H9 (cell line): ENCODE data around the gene EPB41L4B. TPM values are rescaled to one million over a fixed set of nuclear protein-coding genes. Genes with fewer than 3 reads are reported as not detected.

Experiments used
- DNase-seq: peaks from one replicate; pipeline ENCODE4 v3.0.0-alpha.2; 2017
- H2AFZ ChIP-seq: one replicate; pipeline ENCODE4 v1.6.1; 2013; ENCODE audit warnings: mild to moderate bottlenecking, low read length, control low read depth, moderate library complexity
- H2AK5ac ChIP-seq: 2 replicates; pipeline ENCODE4 v1.6.1; 2013; ENCODE audit warnings: low read length, control low read depth, mixed read lengths; ENCODE audit not compliant: insufficient read length
- H2BK120ac ChIP-seq: one replicate; pipeline ENCODE4 v1.6.1; 2013; ENCODE audit warnings: low read depth, mild to moderate bottlenecking, low read length, control low read depth, inconsistent platforms; ENCODE audit not compliant: poor library complexity, severe bottlenecking
- H2BK12ac ChIP-seq: 2 replicates; pipeline ENCODE4 v1.6.1; 2013; ENCODE audit warnings: low read length, control low read depth, mixed read lengths, low read depth; ENCODE audit not compliant: insufficient read length
- H2BK15ac ChIP-seq: 2 replicates; pipeline ENCODE4 v1.6.1; 2013; ENCODE audit warnings: low read depth, low read length, control low read depth
- H2BK20ac ChIP-seq: one replicate; pipeline ENCODE4 v1.6.1; 2013; ENCODE audit warnings: low read depth, mild to moderate bottlenecking, low read length, control low read depth, inconsistent platforms; ENCODE audit not compliant: poor library complexity, severe bottlenecking
- H2BK5ac ChIP-seq: 2 replicates; pipeline ENCODE4 v1.6.1; 2013; ENCODE audit warnings: low read length, control low read depth, mixed read lengths; ENCODE audit not compliant: insufficient read length
- H3K14ac ChIP-seq: 2 replicates; pipeline ENCODE4 v1.6.1; 2013; ENCODE audit warnings: low read length, control low read depth; ENCODE audit not compliant: insufficient read depth
- H3K18ac ChIP-seq: 2 replicates; pipeline ENCODE4 v1.6.1; 2013; ENCODE audit warnings: low read depth, mild to moderate bottlenecking, mixed read lengths, low read length, control low read depth; ENCODE audit not compliant: insufficient read length
- H3K23ac ChIP-seq: 2 replicates; pipeline ENCODE4 v1.6.1; 2013; ENCODE audit warnings: low read length, control low read depth, mixed read lengths, low read depth; ENCODE audit not compliant: insufficient read length
- H3K23me2 ChIP-seq: 2 replicates; pipeline ENCODE4 v1.6.1; 2013; ENCODE audit warnings: low read depth, mild to moderate bottlenecking, mixed read lengths, low read length, control low read depth; ENCODE audit not compliant: insufficient read length, poor library complexity, severe bottlenecking
- H3K27ac ChIP-seq: 2 replicates; pipeline ENCODE4 v1.5.1; 2013; ENCODE audit warnings: low read length, control low read depth, mixed read lengths, low read depth; ENCODE audit not compliant: insufficient read length
- H3K27me3 ChIP-seq: 2 replicates; pipeline ENCODE4 v1.6.1; 2013; ENCODE audit warnings: low read length, control low read depth, inconsistent platforms; ENCODE audit not compliant: insufficient read depth
- H3K4ac ChIP-seq: 2 replicates; pipeline ENCODE4 v1.6.1; 2013; ENCODE audit warnings: low read depth, mild to moderate bottlenecking, control low read depth, inconsistent platforms, low read length, moderate library complexity
- H3K4me1 ChIP-seq: 2 replicates; pipeline ENCODE4 v1.6.1; 2013; ENCODE audit warnings: low read length, control low read depth, inconsistent platforms; ENCODE audit not compliant: insufficient read depth
- H3K4me2 ChIP-seq: 2 replicates; pipeline ENCODE4 v1.6.1; 2013; ENCODE audit warnings: low read length, control low read depth, mixed read lengths; ENCODE audit not compliant: insufficient read length, insufficient read depth
- H3K56ac ChIP-seq: 2 replicates; pipeline ENCODE4 v1.6.1; 2013; ENCODE audit warnings: low read depth, mild to moderate bottlenecking, mixed read lengths, low read length, control low read depth; ENCODE audit not compliant: insufficient read length
- H3K79me1 ChIP-seq: 2 replicates; pipeline ENCODE4 v1.6.1; 2013; ENCODE audit warnings: low read depth, mild to moderate bottlenecking, moderate library complexity, low read length, control low read depth, inconsistent platforms; ENCODE audit not compliant: insufficient read depth, poor library complexity, severe bottlenecking
- H3K79me2 ChIP-seq: 2 replicates; pipeline ENCODE4 v1.6.1; 2013; ENCODE audit warnings: low read length, control low read depth, inconsistent platforms; ENCODE audit not compliant: insufficient read depth
- H3K9ac ChIP-seq: 2 replicates; pipeline ENCODE4 v1.6.1; 2013; ENCODE audit warnings: low read length, control low read depth, mixed read lengths; ENCODE audit not compliant: insufficient read length; ENCODE audit errors: extremely low read depth
- H3K9me3 ChIP-seq: one replicate; pipeline ENCODE4 v1.6.1; 2013; ENCODE audit warnings: low read depth, low read length, inconsistent platforms; ENCODE audit not compliant: control insufficient read depth
- H3T11ph ChIP-seq: one replicate; pipeline ENCODE4 v1.6.1; 2013; ENCODE audit warnings: mild to moderate bottlenecking, low read length, control low read depth, inconsistent platforms
- H4K20me1 ChIP-seq: one replicate; pipeline ENCODE4 v1.6.1; 2013; ENCODE audit not compliant: control insufficient read depth, insufficient read length, insufficient read depth
- H4K5ac ChIP-seq: 2 replicates; pipeline ENCODE4 v1.6.1; 2013; ENCODE audit warnings: low read depth, mild to moderate bottlenecking, mixed read lengths, low read length, control low read depth; ENCODE audit not compliant: insufficient read length
- H4K8ac ChIP-seq: replicated peaks from 2 replicates; pipeline ENCODE4 v1.6.1; 2013; ENCODE audit warnings: low read length, control low read depth, mixed read lengths, low read depth; ENCODE audit not compliant: insufficient read length
- H4K91ac ChIP-seq: 2 replicates; pipeline ENCODE4 v1.6.1; 2013; ENCODE audit warnings: low read depth, mild to moderate bottlenecking, moderate library complexity, mixed read lengths, low read length, control low read depth; ENCODE audit not compliant: insufficient read length
- H3K27ac Mint-ChIP-seq, 3 experiments: 2 replicates in 2 of 3; 3 replicates in 1 of 3; pipeline ENCODE4 v1.8.0; 2020 to 2021; ENCODE audit warnings: mixed read lengths in 3 of 3, mild to moderate bottlenecking in 1 of 3, moderate library complexity in 1 of 3
- H3K27me3 Mint-ChIP-seq: 2 replicates; pipeline ENCODE4 v1.8.0; 2021; ENCODE audit warnings: low read depth, mild to moderate bottlenecking, moderate library complexity, mixed read lengths
- H3K36me3 Mint-ChIP-seq, 3 experiments: 2 replicates in 2 of 3; 3 replicates in 1 of 3; pipeline ENCODE4 v1.8.0; 2020 to 2021; ENCODE audit warnings: low read depth in 3 of 3, mixed read lengths in 3 of 3; ENCODE audit not compliant: insufficient read depth in 1 of 3
- H3K4me1 Mint-ChIP-seq, 2 experiments: 2 replicates each; pipeline ENCODE4 v1.8.0; 2020; ENCODE audit warnings: mixed read lengths in 2 of 2
- H3K4me3 Mint-ChIP-seq, 2 experiments: 2 replicates in 1 of 2; 3 replicates in 1 of 2; pipeline ENCODE4 v1.8.0; 2020 to 2021; ENCODE audit warnings: mild to moderate bottlenecking in 2 of 2, mixed read lengths in 2 of 2, moderate library complexity in 1 of 2
- H3K9me3 Mint-ChIP-seq, 2 experiments: 2 replicates in 1 of 2; 3 replicates in 1 of 2; pipeline ENCODE4 v1.8.0; 2020; ENCODE audit warnings: mild to moderate bottlenecking in 2 of 2, mixed read lengths in 2 of 2, moderate library complexity in 1 of 2
- CTCF ChIP-seq: fragments of 200-600 bp; sonication (generic); conservative IDR thresholded peaks from 3 replicates; pipeline ENCODE4 v1.8.0; 2021; ENCODE audit warnings: antibody characterized with exemption, mild to moderate bottlenecking
- WGBS: extraction: QIAGEN DNeasy Blood & Tissue Kit; methylation state at CpG from one replicate; pipeline ENCODE4 v1.1.7; 2013; ENCODE audit warnings: missing lambda C conversion rate, low lambda C conversion rate, mixed read lengths; ENCODE audit not compliant: insufficient read length; ENCODE audit errors: extremely low coverage; 5-methylcytosine and 5-hydroxymethylcytosine counted together
- total RNA-seq: library from RNA; stranded (reverse); gene quantifications from 2 replicates; pipeline ENCODE4 v1.2.1, GENCODE V29; 2021

EPB41L4B gene
- total RNA-seq, 1 experiment from 2014 or later = 18.9 TPM

DNA sequence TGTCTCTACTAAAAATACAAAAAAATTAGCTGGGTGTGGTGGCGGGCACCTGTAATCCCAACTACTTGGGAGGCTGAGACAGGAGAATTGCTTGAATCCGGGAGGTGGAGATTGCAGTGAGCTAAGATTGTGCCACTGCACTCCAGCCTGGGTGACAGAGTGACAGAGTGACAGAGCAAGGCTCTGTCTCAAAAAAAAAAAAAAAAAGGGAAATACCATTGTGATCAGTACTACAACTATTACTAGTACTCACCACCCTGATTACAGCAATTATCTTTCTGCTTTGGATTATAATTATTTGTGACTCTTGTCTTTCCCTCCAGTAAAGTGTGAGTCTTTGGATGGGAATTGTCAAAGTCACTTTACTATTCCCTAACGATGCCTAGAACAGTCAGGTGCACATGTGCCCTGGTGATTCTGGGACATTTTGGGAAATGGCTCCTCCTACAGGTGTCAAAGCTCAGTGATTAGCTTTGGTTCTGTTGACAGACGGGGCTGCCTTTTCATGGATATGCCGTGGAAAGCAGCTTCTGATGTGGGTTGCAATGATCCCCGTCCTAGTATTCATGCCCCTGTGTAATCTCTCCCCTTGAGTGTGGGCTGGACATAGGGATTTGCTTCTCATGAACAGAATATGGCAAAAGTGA, 122.0 kb downstream of the EPB41L4B start:
- Histone ChIP-seq H4K8ac (no peak overlapping the region), H4K20me1 (no peaks in the 10 kb centered on the region), H2AFZ (no peak overlapping the region), H3K23me2 (no peaks in the 10 kb centered on the region), H2BK12ac (no peak overlapping the region), H3K9me3 (no peaks in the 10 kb centered on the region), H2BK20ac (no peak overlapping the region), H3K79me1 (no peaks in the 10 kb centered on the region), H2AK5ac (no peak overlapping the region), H2BK15ac (no peak overlapping the region), H3K23ac (no peak overlapping the region), H3K4ac (no peak overlapping the region), H3K79me2 (no peaks in the 10 kb centered on the region), H3K4me2 (no peak overlapping the region), H3K9ac (no peak overlapping the region), H3K18ac (no peak overlapping the region), H3K56ac (no peak overlapping the region), H3K27ac (no peak overlapping the region), H4K5ac (no peak overlapping the region), H3K4me1 (no peaks in the 10 kb centered on the region), H4K91ac (no peak overlapping the region), H2BK120ac (no peak overlapping the region), H3K27me3 (no peaks in the 10 kb centered on the region), H3T11ph (no peak overlapping the region), H3K14ac (no peak overlapping the region), H2BK5ac (no peak overlapping the region)
- no peak overlapping the region for H3K4me3 Mint-ChIP-seq
- TF ChIP-seq CTCF = peak; percentile 59
- no CpG with 5 or more reads among the region's 6 CpGs for WGBS
- H3K36me3 Mint-ChIP-seq = peaks cover 0 to 2% (median 0%) of the 10 kb centered on the region in 3 experiments; a peak in 1 of 7 replicates
- no peak overlapping the region for H3K27ac Mint-ChIP-seq
- peaks cover 6 to 8% of the 10 kb centered on the region in 2 experiments; a peak in 3 of 4 replicates for H3K4me1 Mint-ChIP-seq
- DNase-seq = no peak
- no peaks in the 10 kb centered on the region for H3K9me3 Mint-ChIP-seq
- no peaks in the 10 kb centered on the region for H3K27me3 Mint-ChIP-seq
